WTC11 (cell line): ENCODE measurements around the gene DNASE1L2.

ENCODE experiments used
- CBFB ChIP-seq: sonication (generic); formaldehyde crosslinking; IDR thresholded peaks from 2 replicates; pipeline ENCODE4 v1.8.1; 2022; ENCODE audit warnings: mild to moderate bottlenecking, low read depth, missing genetic modification reagents
- TEAD4 ChIP-seq: sonication (generic); formaldehyde crosslinking; IDR thresholded peaks from 2 replicates; pipeline ENCODE4 v1.8.0; 2022; ENCODE audit warnings: mild to moderate bottlenecking, missing genetic modification reagents
- ZNF423 ChIP-seq: fragments of 250-450 bp; sonication (Bioruptor Pico); IDR thresholded peaks from 2 replicates; pipeline ENCODE4 v2.1.2; 2022; ENCODE audit warnings: mild to moderate bottlenecking, moderate library complexity
- TF ChIP-seq, protein P1 (sequence below): fragments of 200-600 bp; IDR thresholded peaks from 2 replicates; pipeline ENCODE4 v1.8.0; 2022; ENCODE audit warnings: antibody characterized with exemption
- TF ChIP-seq, protein P2 (sequence below): sonication (generic); formaldehyde crosslinking; IDR thresholded peaks from 2 replicates; pipeline ENCODE4 v1.8.0; 2022; ENCODE audit warnings: missing genetic modification reagents

DNA sequence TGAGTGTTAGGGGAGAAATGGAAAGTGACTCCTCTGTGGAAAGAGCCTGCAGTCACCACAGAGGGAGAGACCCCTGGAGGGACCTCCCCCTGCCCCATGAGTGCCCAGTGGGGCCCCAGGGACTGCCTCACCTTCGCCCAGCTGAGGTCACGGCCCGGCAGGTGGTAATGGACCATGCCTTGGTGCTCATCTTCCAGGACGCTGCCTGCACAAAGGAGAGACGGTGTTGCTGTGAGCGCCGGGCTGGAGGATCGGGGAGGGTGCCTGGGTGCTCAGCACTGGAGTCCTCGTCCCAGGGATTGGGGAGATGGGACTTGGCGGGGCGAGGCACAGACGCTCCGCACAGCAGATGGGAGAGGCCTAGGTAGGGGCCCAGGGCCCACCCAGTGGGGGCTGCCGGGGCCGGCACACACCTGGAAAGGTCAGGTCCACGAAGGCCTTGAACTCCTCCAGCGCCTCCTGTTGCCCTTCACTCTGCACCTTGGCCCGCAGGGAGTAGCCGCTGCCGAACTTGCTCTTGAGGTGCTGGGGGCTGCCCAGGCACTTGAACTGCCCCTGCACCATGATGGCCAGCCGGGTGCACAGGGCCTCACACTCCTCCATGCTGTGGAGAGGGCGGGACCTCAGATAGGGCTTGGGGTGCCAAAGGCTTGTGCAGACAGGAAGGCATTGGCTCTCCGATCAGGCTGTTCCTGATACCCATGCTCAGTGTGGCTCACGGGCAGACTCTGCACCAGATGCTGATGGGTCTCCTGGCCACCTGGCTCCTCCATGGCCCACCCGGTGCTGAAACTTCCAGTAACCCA lies 41.4 kb downstream of the DNASE1L2 start:
- TF ChIP-seq, protein P1, sequence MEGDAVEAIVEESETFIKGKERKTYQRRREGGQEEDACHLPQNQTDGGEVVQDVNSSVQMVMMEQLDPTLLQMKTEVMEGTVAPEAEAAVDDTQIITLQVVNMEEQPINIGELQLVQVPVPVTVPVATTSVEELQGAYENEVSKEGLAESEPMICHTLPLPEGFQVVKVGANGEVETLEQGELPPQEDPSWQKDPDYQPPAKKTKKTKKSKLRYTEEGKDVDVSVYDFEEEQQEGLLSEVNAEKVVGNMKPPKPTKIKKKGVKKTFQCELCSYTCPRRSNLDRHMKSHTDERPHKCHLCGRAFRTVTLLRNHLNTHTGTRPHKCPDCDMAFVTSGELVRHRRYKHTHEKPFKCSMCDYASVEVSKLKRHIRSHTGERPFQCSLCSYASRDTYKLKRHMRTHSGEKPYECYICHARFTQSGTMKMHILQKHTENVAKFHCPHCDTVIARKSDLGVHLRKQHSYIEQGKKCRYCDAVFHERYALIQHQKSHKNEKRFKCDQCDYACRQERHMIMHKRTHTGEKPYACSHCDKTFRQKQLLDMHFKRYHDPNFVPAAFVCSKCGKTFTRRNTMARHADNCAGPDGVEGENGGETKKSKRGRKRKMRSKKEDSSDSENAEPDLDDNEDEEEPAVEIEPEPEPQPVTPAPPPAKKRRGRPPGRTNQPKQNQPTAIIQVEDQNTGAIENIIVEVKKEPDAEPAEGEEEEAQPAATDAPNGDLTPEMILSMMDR, result no peak
- TF ChIP-seq TEAD4 (CRISPR knock-in tag) (no peak), ZNF423 (CRISPR knock-in tag) (no peak), CBFB (no peak)
- TF ChIP-seq, protein P2, sequence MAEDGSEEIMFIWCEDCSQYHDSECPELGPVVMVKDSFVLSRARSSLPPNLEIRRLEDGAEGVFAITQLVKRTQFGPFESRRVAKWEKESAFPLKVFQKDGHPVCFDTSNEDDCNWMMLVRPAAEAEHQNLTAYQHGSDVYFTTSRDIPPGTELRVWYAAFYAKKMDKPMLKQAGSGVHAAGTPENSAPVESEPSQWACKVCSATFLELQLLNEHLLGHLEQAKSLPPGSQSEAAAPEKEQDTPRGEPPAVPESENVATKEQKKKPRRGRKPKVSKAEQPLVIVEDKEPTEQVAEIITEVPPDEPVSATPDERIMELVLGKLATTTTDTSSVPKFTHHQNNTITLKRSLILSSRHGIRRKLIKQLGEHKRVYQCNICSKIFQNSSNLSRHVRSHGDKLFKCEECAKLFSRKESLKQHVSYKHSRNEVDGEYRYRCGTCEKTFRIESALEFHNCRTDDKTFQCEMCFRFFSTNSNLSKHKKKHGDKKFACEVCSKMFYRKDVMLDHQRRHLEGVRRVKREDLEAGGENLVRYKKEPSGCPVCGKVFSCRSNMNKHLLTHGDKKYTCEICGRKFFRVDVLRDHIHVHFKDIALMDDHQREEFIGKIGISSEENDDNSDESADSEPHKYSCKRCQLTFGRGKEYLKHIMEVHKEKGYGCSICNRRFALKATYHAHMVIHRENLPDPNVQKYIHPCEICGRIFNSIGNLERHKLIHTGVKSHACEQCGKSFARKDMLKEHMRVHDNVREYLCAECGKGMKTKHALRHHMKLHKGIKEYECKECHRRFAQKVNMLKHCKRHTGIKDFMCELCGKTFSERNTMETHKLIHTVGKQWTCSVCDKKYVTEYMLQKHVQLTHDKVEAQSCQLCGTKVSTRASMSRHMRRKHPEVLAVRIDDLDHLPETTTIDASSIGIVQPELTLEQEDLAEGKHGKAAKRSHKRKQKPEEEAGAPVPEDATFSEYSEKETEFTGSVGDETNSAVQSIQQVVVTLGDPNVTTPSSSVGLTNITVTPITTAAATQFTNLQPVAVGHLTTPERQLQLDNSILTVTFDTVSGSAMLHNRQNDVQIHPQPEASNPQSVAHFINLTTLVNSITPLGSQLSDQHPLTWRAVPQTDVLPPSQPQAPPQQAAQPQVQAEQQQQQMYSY (CRISPR knock-in tag), result no peak
